ENCODE measurements around the gene TAF9. TPM values are rescaled to one million over a fixed set of nuclear protein-coding genes. Genes with fewer than 3 reads are reported as not detected.

Gene TAF9
- 62.5 and 63.3 TPM in 2 replicates for total RNA-seq

GRCh38 chr5:69369340-69370121, at the start of gene TAF9, which contains the start of the genes AK6 and RAD17:
TAF9 (minus strand) TSS chr5:69369520; CDS start chr5:69365737, 3,783 bp downstream.
AK6 (minus strand) TSS chr5:69369520; CDS start chr5:69369490, 30 bp downstream.
RAD17 (plus strand) TSS chr5:69369818; CDS start chr5:69372209, 2,391 bp downstream.

GRCh38 chr5:69414885-69415583, 45.7 kb upstream of the TAF9 start, which contains the start of gene MARVELD2:
MARVELD2 (plus strand) TSS chr5:69415116; CDS start chr5:69419386, 4,270 bp downstream.

Other genes with a start within 250 kb of the TAF9 start
- 21.6 and 23.4 TPM in 2 replicates for gene CCNB1, start 202.4 kb downstream of the TAF9 start, total RNA-seq
- 2.8 and 4.9 TPM in 2 replicates for gene CENPH, start 179.9 kb downstream of the TAF9 start, total RNA-seq
- 43.8 and 44.5 TPM in 2 replicates for gene CDK7, start 134.6 kb downstream of the TAF9 start, total RNA-seq
- gene CCDC125, start 36.7 kb downstream of the TAF9 start, total RNA-seq = 3.2 and 4.2 TPM in 2 replicates
- 15.7 and 15.9 TPM in 2 replicates for gene AK6, start within 50 bp of the TAF9 start, total RNA-seq
- 20.3 and 24.8 TPM in 2 replicates for gene RAD17, start 298 bp upstream of the TAF9 start, total RNA-seq
- 2.9 and 3.3 TPM in 2 replicates for gene MARVELD2, start 45.6 kb upstream of the TAF9 start, total RNA-seq
- gene OCLN, start 123.3 kb upstream of the TAF9 start, total RNA-seq = 0.49 and 0.81 TPM in 2 replicates
- gene GTF2H2C, start 190.7 kb upstream of the TAF9 start, total RNA-seq = 31.8 and 40.1 TPM in 2 replicates